Skeletal muscle tissue (tissue), 4 donors: Measurements from ENCODE around the gene NFATC2. TPM values are rescaled to one million over a fixed set of nuclear protein-coding genes. Genes with fewer than 3 reads are reported as not detected.
A peak's percentile ranks its signal among the peaks of the same experiment; 100 is the strongest.
"Not testable (repeated sequence)": the region's sequence is repeated elsewhere in the genome, so short reads cannot be mapped to it uniquely, and the experiment has no call there.

Experiments used
- H3K27ac ChIP-seq: one replicate; pipeline ENCODE4 v1.7.0; 2013; ENCODE audit warnings: mild to moderate bottlenecking, low read depth, low read length, inconsistent platforms
- H3K27me3 ChIP-seq, 3 donors: one replicate each; pipeline ENCODE4 v1.7.0; 2013; ENCODE audit warnings: low read length in 3 of 3; ENCODE audit not compliant: control insufficient read depth in 3 of 3, insufficient read depth in 3 of 3
- H3K36me3 ChIP-seq, 3 donors: one replicate each; pipeline ENCODE4 v1.7.0; 2013; ENCODE audit warnings: low read length in 3 of 3; ENCODE audit not compliant: control insufficient read depth in 3 of 3, insufficient read depth in 3 of 3
- H3K4me1 ChIP-seq, 3 donors: one replicate each; pipeline ENCODE4 v1.7.0; 2013; ENCODE audit warnings: low read length in 3 of 3, mild to moderate bottlenecking in 3 of 3; ENCODE audit not compliant: control insufficient read depth in 3 of 3, insufficient read depth in 3 of 3
- H3K4me3 ChIP-seq, 3 donors: one replicate each; pipeline ENCODE4 v1.7.0; 2013; ENCODE audit warnings: low read length in 3 of 3
- H3K9ac ChIP-seq, 3 donors: one replicate each; pipeline ENCODE4 v1.7.0; 2013; ENCODE audit warnings: low read length in 3 of 3, mild to moderate bottlenecking in 3 of 3, moderate library complexity in 2 of 3, low read depth in 1 of 3
- H3K9me3 ChIP-seq, 3 donors: one replicate each; pipeline ENCODE4 v1.7.0; 2013; ENCODE audit warnings: low read length in 3 of 3; ENCODE audit not compliant: control insufficient read depth in 3 of 3
- total RNA-seq: library from RNA; depleted of rRNA; stranded (reverse); fragments of >200 nt; gene quantifications from one replicate; pipeline ENCODE4 v1.2.3, GENCODE V29; 2014
- donor health status: Osteomylitis.

NFATC2 gene
- total RNA-seq, 1 donor from 2014 or later: 3.1 TPM

GRCh38 chr20:51469578-51470498, 72.7 kb downstream of the NFATC2 start:
- Histone ChIP-seq H3K36me3 (peaks cover 3 to 19% (median 3%) of the 10 kb centered on the region in 3 donors), H3K27me3 (no peaks in the 10 kb centered on the region), H3K9me3 (no peaks in the 10 kb centered on the region), H3K4me3 (no peak overlapping the region), H3K9ac (no peak overlapping the region), H3K4me1 (peaks cover 0 to 3% (median 0%) of the 10 kb centered on the region in 3 donors), H3K27ac (no peak overlapping the region)

- H3K9ac ChIP-seq: no peak overlapping the region
- no peaks in the 10 kb centered on the region for H3K27me3 ChIP-seq
- no peaks in the 10 kb centered on the region for H3K9me3 ChIP-seq
- no peak overlapping the region for H3K4me3 ChIP-seq
- no peak overlapping the region for H3K27ac ChIP-seq
- H3K36me3 ChIP-seq: peaks cover 3 to 18% (median 3%) of the 10 kb centered on the region in 3 donors
- peaks cover 0 to 3% (median 2%) of the 10 kb centered on the region in 3 donors for H3K4me1 ChIP-seq
Measured at GRCh38 chr20:51469046-51469445, 73.5 kb downstream of the NFATC2 start.

GRCh38 chr20:51468636-51469035, 73.9 kb downstream of the NFATC2 start:
- no peak overlapping the region for H3K27ac ChIP-seq

GRCh38 chr20:51467956-51468626, 74.4 kb downstream of the NFATC2 start:
- Histone ChIP-seq H3K4me1 (peaks cover 5 to 12% (median 9%) of the 10 kb centered on the region in 3 donors), H3K27ac (no peak overlapping the region), H3K9ac (no peak overlapping the region), H3K27me3 (no peaks in the 10 kb centered on the region), H3K9me3 (no peaks in the 10 kb centered on the region), H3K4me3 (no peak overlapping the region), H3K36me3 (peaks cover 3 to 10% (median 3%) of the 10 kb centered on the region in 3 donors)

More at GRCh38 chr20:51468636-51469035, 73.9 kb downstream of the NFATC2 start:
- Histone ChIP-seq H3K4me3 (no peak overlapping the region), H3K36me3 (peaks cover 3 to 14% (median 3%) of the 10 kb centered on the region in 3 donors), H3K27me3 (no peaks in the 10 kb centered on the region), H3K9me3 (no peaks in the 10 kb centered on the region), H3K9ac (no peak overlapping the region), H3K4me1 (peaks cover 0 to 6% (median 3%) of the 10 kb centered on the region in 3 donors)

GRCh38 chr20:51463998-51464397, 78.5 kb downstream of the NFATC2 start:
- peaks cover 0 to 4% (median 3%) of the 10 kb centered on the region in 3 donors for H3K36me3 ChIP-seq
- no peak overlapping the region for H3K4me3 ChIP-seq
- peaks cover 10 to 19% (median 11%) of the 10 kb centered on the region in 3 donors for H3K4me1 ChIP-seq

GRCh38 chr20:51463560-51463959, 79.0 kb downstream of the NFATC2 start:
- Histone ChIP-seq H3K27me3 (no peaks in the 10 kb centered on the region), H3K4me1 (peaks cover 10 to 19% (median 11%) of the 10 kb centered on the region in 3 donors), H3K27ac (no peak overlapping the region), H3K9me3 (no peaks in the 10 kb centered on the region), H3K4me3 (no peak overlapping the region), H3K36me3 (peaks cover 0 to 4% (median 3%) of the 10 kb centered on the region in 3 donors), H3K9ac (peak overlapping the region in 1 of 3 donors; percentile 10)

More at GRCh38 chr20:51463998-51464397, 78.5 kb downstream of the NFATC2 start:
- H3K27ac ChIP-seq: no peak overlapping the region
- H3K9ac ChIP-seq: no peak overlapping the region
- no peaks in the 10 kb centered on the region for H3K9me3 ChIP-seq
- no peaks in the 10 kb centered on the region for H3K27me3 ChIP-seq

- peak overlapping the region; percentile 41 to 53 (median 51) for H3K9ac ChIP-seq
- no peak overlapping the region for H3K4me3 ChIP-seq
- H3K36me3 ChIP-seq: peaks cover 0 to 4% (median 3%) of the 10 kb centered on the region in 3 donors
- peaks cover 10 to 19% (median 11%) of the 10 kb centered on the region in 3 donors for H3K4me1 ChIP-seq
- no peaks in the 10 kb centered on the region for H3K9me3 ChIP-seq
- no peaks in the 10 kb centered on the region for H3K27me3 ChIP-seq
- peak overlapping the region; percentile 37 for H3K27ac ChIP-seq
Measured at GRCh38 chr20:51462566-51463276, 79.8 kb downstream of the NFATC2 start.

- not testable (repeated sequence) for H3K27ac ChIP-seq, H3K9me3 ChIP-seq, H3K36me3 ChIP-seq, H3K27me3 ChIP-seq, H3K9ac ChIP-seq, H3K4me3 ChIP-seq
- H3K4me1 ChIP-seq: peaks cover 14 to 24% (median 14%) of the 10 kb centered on the region in 3 donors
Measured at GRCh38 chr20:51461846-51462245, 80.7 kb downstream of the NFATC2 start.

- H3K27me3 ChIP-seq: no peaks in the 10 kb centered on the region
- no peak overlapping the region for H3K27ac ChIP-seq
- no peak overlapping the region for H3K4me3 ChIP-seq
- H3K9ac ChIP-seq: no peak overlapping the region
- peaks cover 0 to 4% (median 3%) of the 10 kb centered on the region in 3 donors for H3K36me3 ChIP-seq
- peaks cover 18 to 29% (median 19%) of the 10 kb centered on the region in 3 donors for H3K4me1 ChIP-seq
- H3K9me3 ChIP-seq: no peaks in the 10 kb centered on the region
Measured at GRCh38 chr20:51461306-51461705, 81.2 kb downstream of the NFATC2 start.
